GM21619 (cell line): Measurements from ENCODE around the gene GPR27.

ENCODE experiments used
- ATAC-seq: cut with Tn5 transposase; IDR thresholded peaks from one replicate; pipeline ENCODE4 v1.9.1; 2021; ENCODE audit not compliant: unreplicated experiment

GPR27 gene

GRCh38 chr3:71732637-71733036 lies 21.0 kb upstream of the GPR27 start:
- ATAC-seq: no peak

- ATAC-seq: no peak
These were observed 20.3 kb upstream of the GPR27 start for GRCh38 chr3:71733319-71733718.

GRCh38 chr3:71734881-71735280 lies 18.8 kb upstream of the GPR27 start:
- ATAC-seq: no peak

GRCh38 chr3:71742621-71743020 lies 11.0 kb upstream of the GPR27 start:
- ATAC-seq: no peak

GRCh38 chr3:71744738-71745137 lies 8.9 kb upstream of the GPR27 start:
- no peak for ATAC-seq

GRCh38 chr3:71751602-71752001 lies 2.1 kb upstream of the GPR27 start:
- ATAC-seq: no peak

- no peak for ATAC-seq
These were observed 589 bp upstream of the GPR27 start for GRCh38 chr3:71752831-71753700.

- no peak for ATAC-seq
These were observed 1.1 kb downstream of the GPR27 start for GRCh38 chr3:71754610-71755253.

- ATAC-seq: no peak
These were observed 4.4 kb downstream of the GPR27 start for GRCh38 chr3:71758091-71758490.

GRCh38 chr3:71759401-71759800 lies 5.7 kb downstream of the GPR27 start:
- no peak for ATAC-seq

- no peak for ATAC-seq
These were observed 6.5 kb downstream of the GPR27 start for GRCh38 chr3:71760140-71760539.

GRCh38 chr3:71763426-71763825 lies 9.8 kb downstream of the GPR27 start:
- ATAC-seq: no peak

GRCh38 chr3:71771126-71771525 lies 17.5 kb downstream of the GPR27 start:
- no peak for ATAC-seq

- ATAC-seq: no peak
These were observed 18.2 kb downstream of the GPR27 start for GRCh38 chr3:71771884-71772283.

GRCh38 chr3:71776538-71776937 lies 22.9 kb downstream of the GPR27 start:
- ATAC-seq: no peak

GRCh38 chr3:71778353-71778752 lies 24.7 kb downstream of the GPR27 start:
- ATAC-seq: no peak

GRCh38 chr3:71779674-71780377 lies 26.2 kb downstream of the GPR27 start:
- no peak for ATAC-seq

- ATAC-seq: no peak
These were observed 26.8 kb downstream of the GPR27 start for GRCh38 chr3:71780430-71780829.

- no peak for ATAC-seq
These were observed 29.5 kb downstream of the GPR27 start for GRCh38 chr3:71783152-71783551.

- ATAC-seq: no peak
These were observed 30.7 kb downstream of the GPR27 start for GRCh38 chr3:71784201-71784913.

GRCh38 chr3:71784914-71785531 lies 31.4 kb downstream of the GPR27 start, which contains the start of gene PROK2:
PROK2 (minus strand) TSS chr3:71785148; CDS start chr3:71785052, 96 bp downstream.
- ATAC-seq: no peak
